Kidney (tissue), 14 donors: Measurements from ENCODE around the gene LYRM2. TPM values are rescaled to one million over a fixed set of nuclear protein-coding genes. Genes with fewer than 3 reads are reported as not detected.

Experiments
- DNase-seq, 5 donors: peaks; one replicate each; pipeline ENCODE4 v3.0.0-alpha.2; 2013 to 2020
- FAIRE-seq: peaks from 2 replicates; lab custom pipeline; 2012; peaks lifted over from hg19 to GRCh38; lab: Jason Lieb, UNC
- H3K27ac ChIP-seq, 2 donors: one replicate each; pipeline ENCODE4 v1.7.0; 2013; ENCODE audit warnings: low read depth in 2 of 2, low read length in 2 of 2, inconsistent platforms in 1 of 2
- H3K27me3 ChIP-seq: one replicate; pipeline ENCODE4 v1.7.1; 2013; ENCODE audit warnings: low read length, inconsistent platforms; ENCODE audit not compliant: control insufficient read depth, insufficient read depth
- H3K36me3 ChIP-seq, 3 donors: one replicate each; pipeline versions ENCODE4 v1.7.0 to v1.7.1; 2013; ENCODE audit warnings: low read length in 3 of 3, control low read depth in 1 of 3, inconsistent platforms in 1 of 3; ENCODE audit not compliant: insufficient read depth in 3 of 3, control insufficient read depth in 2 of 3
- H3K4me1 ChIP-seq, 3 donors: one replicate each; pipeline versions ENCODE4 v1.7.0 to v1.7.1; 2013; ENCODE audit warnings: low read length in 3 of 3, inconsistent platforms in 1 of 3, low read depth in 1 of 3; ENCODE audit not compliant: control insufficient read depth in 2 of 3, insufficient read depth in 2 of 3
- H3K4me3 ChIP-seq, 3 donors: one replicate each; pipeline versions ENCODE4 v1.7.0 to v1.8.1; 2013; ENCODE audit warnings: low read length in 3 of 3, control low read depth in 1 of 3, inconsistent platforms in 1 of 3
- H3K9ac ChIP-seq, 3 donors: one replicate each; pipeline versions ENCODE4 v1.7.0 to v1.7.1; 2013; ENCODE audit warnings: low read length in 3 of 3, control low read depth in 1 of 3, inconsistent platforms in 1 of 3
- H3K9me3 ChIP-seq, 3 donors: one replicate each; pipeline versions ENCODE4 v1.7.0 to v1.7.1; 2013; ENCODE audit warnings: low read length in 3 of 3, control low read depth in 1 of 3, inconsistent platforms in 1 of 3; ENCODE audit not compliant: control insufficient read depth in 2 of 3, insufficient read depth in 1 of 3
- CTCF ChIP-seq: IDR thresholded peaks from 3 replicates; pipeline ENCODE4 v1.5.1; 2012; ENCODE audit warnings: mild to moderate bottlenecking, moderate library complexity, borderline replicate concordance; ENCODE audit not compliant: insufficient read depth; ENCODE audit errors: extremely low read depth
- intact Hi-C: fragments of 100-400 bp; cut with DNase I; formaldehyde crosslinking; loops from one replicate; pipeline ENCODE4 v1.11.1; 2022
- polyA plus RNA-seq: library from polyadenylated mRNA; stranded (reverse); fragments of 350-450 nt; fragmentation: Illumina TruSeq; extraction: RNeasy Lipid Tissue Mini Kit (QIAGEN cat#74804); gene quantifications from one replicate; pipeline ENCODE4 v1.2.3, GENCODE V29; 2014; ENCODE audit warnings: low read depth, low replicate concordance; ENCODE audit not compliant: insufficient read depth
- total RNA-seq: library from RNA; stranded (reverse); fragmentation: NEBNext Ultra II Directional; extraction: Animal tissue kit (Norgen Biotek cat#: 25700); gene quantifications from one replicate; pipeline ENCODE4 v1.2.1, GENCODE V29; 2021
- donor health status: control.
- donor health status: control.
- donor health status: control.
- donor health status: control.
- donor health status: control.
- donor health status: DM: yes; HTN: yes; CAD: no.
- donor health status: Normal renal cell carcinoma (clear cell type).

LYRM2 gene
- total and polyA plus RNA-seq, 2 donors from 2014 or later = 22.6 to 42.8 TPM

DNA sequence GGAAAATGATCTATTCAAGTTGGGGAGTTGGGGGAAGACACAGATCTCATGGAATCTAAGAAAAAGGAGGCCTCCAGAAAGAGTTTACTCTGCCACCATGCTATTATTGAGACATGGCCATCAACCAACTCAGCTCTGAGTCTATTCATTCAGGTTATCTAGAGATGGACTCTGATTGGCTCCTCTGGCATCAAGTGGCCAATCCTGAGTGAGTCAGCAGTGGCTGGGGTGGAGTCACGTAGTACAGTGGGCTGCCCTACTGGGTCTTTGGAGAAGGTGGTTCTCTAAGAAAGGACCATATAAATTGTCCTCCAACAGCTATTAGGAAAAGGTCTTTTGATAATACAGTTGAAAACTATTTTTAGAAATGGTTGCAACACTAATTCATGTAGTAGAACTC, 42.1 kb downstream of the LYRM2 start:
- no peaks in the 10 kb centered on the region for H3K36me3 ChIP-seq
- no peaks in the 10 kb centered on the region for H3K27me3 ChIP-seq
- H3K4me3 ChIP-seq = no peak overlapping the region
- no peaks in the 10 kb centered on the region for H3K4me1 ChIP-seq
- no peak for TF ChIP-seq CTCF
- no peak for DNase-seq
- no peaks in the 10 kb centered on the region for H3K9me3 ChIP-seq
- intact Hi-C loops = no loop called here
- no peak overlapping the region for H3K27ac ChIP-seq
- no peak for FAIRE-seq
- no peak overlapping the region for H3K9ac ChIP-seq

DNA sequence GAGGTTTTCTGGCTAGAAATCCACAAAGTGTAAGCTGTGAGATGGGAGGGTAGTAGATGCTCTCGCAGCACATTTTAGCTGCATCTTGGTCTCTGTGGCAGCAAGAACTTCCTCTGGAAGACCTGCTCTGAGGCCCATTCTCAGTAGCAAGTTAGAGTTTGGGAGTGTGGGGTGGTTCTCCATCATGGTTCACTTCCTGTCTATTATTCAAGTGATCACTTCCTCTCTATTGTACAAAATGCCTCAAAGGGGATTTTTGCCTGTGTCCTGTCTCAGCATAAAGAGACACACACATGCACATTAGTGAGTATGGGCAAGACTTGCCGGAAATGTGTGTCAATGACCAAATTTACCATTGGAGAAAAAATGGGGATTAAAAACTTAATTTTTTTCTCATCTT, 42.5 kb downstream of the LYRM2 start:
- no peak for FAIRE-seq
- Histone ChIP-seq H3K4me3 (no peak overlapping the region), H3K4me1 (no peaks in the 10 kb centered on the region), H3K9me3 (no peaks in the 10 kb centered on the region), H3K27me3 (no peaks in the 10 kb centered on the region), H3K36me3 (no peaks in the 10 kb centered on the region), H3K9ac (no peak overlapping the region), H3K27ac (no peak overlapping the region)
- TF ChIP-seq CTCF = no peak
- no peak for DNase-seq
- intact Hi-C loops = no loop called here

DNA sequence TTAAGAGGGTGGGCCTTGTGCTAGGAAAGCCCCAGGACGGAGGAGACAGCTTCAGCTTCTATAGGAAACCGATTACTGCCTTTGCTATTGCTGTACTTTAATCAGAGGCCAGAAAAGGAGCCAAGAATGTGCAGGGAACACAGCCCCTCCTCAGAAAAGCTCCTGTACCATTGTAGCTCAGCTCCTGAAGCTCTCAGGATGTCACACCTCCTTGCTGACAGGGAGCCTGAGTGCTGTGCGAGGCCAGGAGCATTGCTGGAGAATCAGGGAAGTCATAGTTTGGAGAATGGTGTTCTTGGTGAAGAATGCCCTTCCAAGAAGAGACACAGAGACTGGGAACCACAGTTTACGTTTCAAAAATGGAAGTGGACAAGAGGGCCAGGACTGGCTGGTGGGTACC, 46.8 kb downstream of the LYRM2 start:
- intact Hi-C loops = no loop called here
- FAIRE-seq = no peak
- no peaks in the 10 kb centered on the region for H3K27me3 ChIP-seq
- no peaks in the 10 kb centered on the region for H3K36me3 ChIP-seq
- no peaks in the 10 kb centered on the region for H3K9me3 ChIP-seq
- no peak for TF ChIP-seq CTCF
- no peak overlapping the region for H3K4me3 ChIP-seq
- H3K9ac ChIP-seq = no peak overlapping the region
- H3K4me1 ChIP-seq = no peaks in the 10 kb centered on the region
- no peak for DNase-seq
- H3K27ac ChIP-seq = no peak overlapping the region

GRCh38 chr6:89590133-89590532, 48.4 kb downstream of the LYRM2 start:
- no peak for FAIRE-seq

More at GRCh38 chr6:89590133-89590532, 48.4 kb downstream of the LYRM2 start:
- Histone ChIP-seq H3K9ac (no peak overlapping the region), H3K27me3 (no peaks in the 10 kb centered on the region), H3K4me1 (no peaks in the 10 kb centered on the region), H3K4me3 (no peak overlapping the region), H3K27ac (no peak overlapping the region), H3K36me3 (no peaks in the 10 kb centered on the region), H3K9me3 (no peaks in the 10 kb centered on the region)
- DNase-seq = no peak
- intact Hi-C loops = no loop called here
- no peak for TF ChIP-seq CTCF
